HepG2 (cell line): ENCODE results near the gene HCFC1R1. TPM values are rescaled to one million over a fixed set of nuclear protein-coding genes. Genes with fewer than 3 reads are reported as not detected.
A peak's percentile ranks its signal among the peaks of the same experiment; 100 is the strongest.

ENCODE experiments used
- PAX8 ChIP-seq: sonication (generic); formaldehyde crosslinking; IDR thresholded peaks from 2 replicates; pipeline ENCODE4 v1.8.0; 2022; ENCODE audit warnings: mild to moderate bottlenecking, missing genetic modification reagents, borderline replicate concordance
- SIX4 ChIP-seq: sonication (generic); formaldehyde crosslinking; IDR thresholded peaks from 2 replicates; pipeline ENCODE4 v1.4.0; 2020; ENCODE audit warnings: missing genetic modification reagents
- ZNF296 ChIP-seq: sonication (generic); formaldehyde crosslinking; conservative IDR thresholded peaks from 2 replicates; pipeline ENCODE4 v1.5.0; 2020; ENCODE audit warnings: mild to moderate bottlenecking, missing genetic modification reagents
- polyA plus RNA-seq, 8 experiments: library from polyadenylated mRNA; depleted of rRNA in 3 of 8; stranded (reverse) in 7 of 8; unstranded in 1 of 8; fragments of >200 nt; fragmentation: Illumina TruSeq in 4 of 8; extraction: Trizol in 4 of 8; gene quantifications; 2 replicates each; pipeline versions ENCODE4 v1.2.1 to v1.2.3, GENCODE V29; 2011 to 2016; ENCODE audit warnings: low read depth in 4 of 8, missing spikeins in 1 of 8, mixed read lengths in 1 of 8; ENCODE audit not compliant: insufficient read depth in 1 of 8
- total RNA-seq, 5 experiments: library from RNA; depleted of rRNA; stranded (reverse); fragments of >200 nt; fragmentation: Illumina TruSeq; extraction: Trizol; gene quantifications; 2 replicates each; pipeline ENCODE4 v1.2.3, GENCODE V29; 2016; ENCODE audit warnings: low read depth in 1 of 5
- TF ChIP-seq, protein P1 (sequence below): sonication (generic); formaldehyde crosslinking; IDR thresholded peaks from 2 replicates; pipeline ENCODE4 v1.5.1; 2020; ENCODE audit warnings: missing genetic modification reagents, mild to moderate bottlenecking, borderline replicate concordance
- TF ChIP-seq, protein P2 (sequence below): sonication (generic); formaldehyde crosslinking; IDR thresholded peaks from 2 replicates; pipeline ENCODE4 v1.4.0; 2020; ENCODE audit warnings: missing genetic modification reagents, mild to moderate bottlenecking, borderline replicate concordance
- TF ChIP-seq, protein P3 (sequence below), 2 experiments: sonication (generic) in 1 of 2; formaldehyde crosslinking in 1 of 2; IDR thresholded peaks; 2 replicates each; pipeline versions ENCODE4 v1.6.1 to v1.9.0; 2014 to 2022; ENCODE audit warnings: antibody characterized with exemption in 1 of 2, borderline replicate concordance in 1 of 2, inconsistent platforms in 1 of 2, low read depth in 1 of 2, missing genetic modification reagents in 1 of 2

HCFC1R1 gene
- total and polyA plus RNA-seq, 2 of the 13 experiments (the other 11 are each of a cell fraction or from before 2014, with no cell fraction given) = 13.8 to 16.1 TPM

DNA sequence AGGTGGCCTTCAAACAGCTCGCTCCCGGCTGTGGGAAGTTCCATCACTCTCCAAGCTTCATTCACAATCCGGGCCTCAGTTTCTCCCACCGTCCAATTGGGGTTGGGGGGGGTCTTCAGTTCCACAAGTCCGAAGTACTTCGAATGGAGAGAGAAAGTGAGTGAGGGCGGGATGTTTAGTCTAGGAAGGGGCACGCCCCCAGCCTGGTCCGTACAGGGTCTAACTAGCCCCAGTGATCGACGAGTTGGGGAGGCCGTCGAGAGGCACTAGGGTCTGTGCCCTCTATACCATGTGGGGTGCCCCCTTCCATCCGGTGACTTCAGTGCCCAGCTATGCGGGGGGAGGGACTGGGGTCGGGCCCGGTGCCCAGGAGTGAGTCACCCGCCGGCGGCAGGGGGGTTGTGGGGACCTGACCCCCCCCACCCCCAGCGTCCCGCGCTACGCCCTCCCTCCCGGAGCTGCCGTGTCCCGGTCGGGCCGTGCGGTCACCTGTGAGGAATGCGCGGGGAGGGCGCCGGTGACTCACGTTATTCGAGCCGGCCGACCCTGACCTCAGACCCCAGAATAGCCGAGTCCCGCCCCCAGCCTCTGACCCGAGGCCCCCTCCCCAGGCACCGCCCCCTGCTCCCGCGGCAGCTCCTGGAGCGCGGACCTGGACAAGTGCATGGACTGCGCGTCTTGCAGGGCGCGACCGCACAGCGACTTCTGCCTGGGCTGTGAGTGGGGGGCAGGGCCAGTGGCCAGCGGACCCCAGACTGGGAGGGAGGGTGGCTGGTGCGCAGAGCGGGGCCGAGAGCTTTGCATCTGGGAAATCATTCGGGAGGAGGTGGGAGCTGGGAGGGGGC is 2.9 kb downstream of the HCFC1R1 start (continued):
- TF ChIP-seq, protein P1, sequence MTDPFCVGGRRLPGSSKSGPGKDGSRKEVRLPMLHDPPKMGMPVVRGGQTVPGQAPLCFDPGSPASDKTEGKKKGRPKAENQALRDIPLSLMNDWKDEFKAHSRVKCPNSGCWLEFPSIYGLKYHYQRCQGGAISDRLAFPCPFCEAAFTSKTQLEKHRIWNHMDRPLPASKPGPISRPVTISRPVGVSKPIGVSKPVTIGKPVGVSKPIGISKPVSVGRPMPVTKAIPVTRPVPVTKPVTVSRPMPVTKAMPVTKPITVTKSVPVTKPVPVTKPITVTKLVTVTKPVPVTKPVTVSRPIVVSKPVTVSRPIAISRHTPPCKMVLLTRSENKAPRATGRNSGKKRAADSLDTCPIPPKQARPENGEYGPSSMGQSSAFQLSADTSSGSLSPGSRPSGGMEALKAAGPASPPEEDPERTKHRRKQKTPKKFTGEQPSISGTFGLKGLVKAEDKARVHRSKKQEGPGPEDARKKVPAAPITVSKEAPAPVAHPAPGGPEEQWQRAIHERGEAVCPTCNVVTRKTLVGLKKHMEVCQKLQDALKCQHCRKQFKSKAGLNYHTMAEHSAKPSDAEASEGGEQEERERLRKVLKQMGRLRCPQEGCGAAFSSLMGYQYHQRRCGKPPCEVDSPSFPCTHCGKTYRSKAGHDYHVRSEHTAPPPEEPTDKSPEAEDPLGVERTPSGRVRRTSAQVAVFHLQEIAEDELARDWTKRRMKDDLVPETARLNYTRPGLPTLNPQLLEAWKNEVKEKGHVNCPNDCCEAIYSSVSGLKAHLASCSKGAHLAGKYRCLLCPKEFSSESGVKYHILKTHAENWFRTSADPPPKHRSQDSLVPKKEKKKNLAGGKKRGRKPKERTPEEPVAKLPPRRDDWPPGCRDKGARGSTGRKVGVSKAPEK (CRISPR knock-in tag) = 0 out of 2 replicates have a peak, but pooled peaks have one; percentile 57
- TF ChIP-seq, protein P2, sequence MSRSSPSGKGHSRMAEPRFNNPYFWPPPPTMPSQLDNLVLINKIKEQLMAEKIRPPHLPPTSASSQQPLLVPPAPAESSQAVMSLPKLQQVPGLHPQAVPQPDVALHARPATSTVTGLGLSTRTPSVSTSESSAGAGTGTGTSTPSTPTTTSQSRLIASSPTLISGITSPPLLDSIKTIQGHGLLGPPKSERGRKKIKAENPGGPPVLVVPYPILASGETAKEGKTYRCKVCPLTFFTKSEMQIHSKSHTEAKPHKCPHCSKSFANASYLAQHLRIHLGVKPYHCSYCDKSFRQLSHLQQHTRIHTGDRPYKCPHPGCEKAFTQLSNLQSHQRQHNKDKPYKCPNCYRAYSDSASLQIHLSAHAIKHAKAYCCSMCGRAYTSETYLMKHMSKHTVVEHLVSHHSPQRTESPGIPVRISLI (CRISPR knock-in tag) = no peak
- TF ChIP-seq SIX4 (CRISPR knock-in tag) (no peak), PAX8 (CRISPR knock-in tag) (no peak), ZNF296 (CRISPR knock-in tag) (no peak)
- TF ChIP-seq, protein P3, sequence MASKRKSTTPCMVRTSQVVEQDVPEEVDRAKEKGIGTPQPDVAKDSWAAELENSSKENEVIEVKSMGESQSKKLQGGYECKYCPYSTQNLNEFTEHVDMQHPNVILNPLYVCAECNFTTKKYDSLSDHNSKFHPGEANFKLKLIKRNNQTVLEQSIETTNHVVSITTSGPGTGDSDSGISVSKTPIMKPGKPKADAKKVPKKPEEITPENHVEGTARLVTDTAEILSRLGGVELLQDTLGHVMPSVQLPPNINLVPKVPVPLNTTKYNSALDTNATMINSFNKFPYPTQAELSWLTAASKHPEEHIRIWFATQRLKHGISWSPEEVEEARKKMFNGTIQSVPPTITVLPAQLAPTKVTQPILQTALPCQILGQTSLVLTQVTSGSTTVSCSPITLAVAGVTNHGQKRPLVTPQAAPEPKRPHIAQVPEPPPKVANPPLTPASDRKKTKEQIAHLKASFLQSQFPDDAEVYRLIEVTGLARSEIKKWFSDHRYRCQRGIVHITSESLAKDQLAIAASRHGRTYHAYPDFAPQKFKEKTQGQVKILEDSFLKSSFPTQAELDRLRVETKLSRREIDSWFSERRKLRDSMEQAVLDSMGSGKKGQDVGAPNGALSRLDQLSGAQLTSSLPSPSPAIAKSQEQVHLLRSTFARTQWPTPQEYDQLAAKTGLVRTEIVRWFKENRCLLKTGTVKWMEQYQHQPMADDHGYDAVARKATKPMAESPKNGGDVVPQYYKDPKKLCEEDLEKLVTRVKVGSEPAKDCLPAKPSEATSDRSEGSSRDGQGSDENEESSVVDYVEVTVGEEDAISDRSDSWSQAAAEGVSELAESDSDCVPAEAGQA (IDR thresholded peaks at IDR 0.05; ENCODE audit: low read depth) = peak; percentile 48; the same call in 1 of the 2 replicates
- TF ChIP-seq, protein P3 (CRISPR knock-in tag; IDR thresholded peaks at IDR 0.05; ENCODE audit: borderline replicate concordance) = 0 out of 2 replicates have a peak, but pooled peaks have one; percentile 65
